Measurements from ENCODE around the gene C16orf96.

C16orf96 gene

GRCh38 chr16:4556580-4556979, 440 bp downstream of the C16orf96 start:
- TF ChIP-seq CTCF (IDR thresholded peaks at IDR 0.05; ENCODE audit: low read depth, low read length) (no peak), EZH2phosphoT487 (IDR thresholded peaks at IDR 0.05; ENCODE audit: low read depth) (no peak)
- Histone ChIP-seq H3K4me3 (ENCODE audit: low read length) (no peak overlapping the region), H3K4me2 (ENCODE audit: low read length) (no peak overlapping the region), H3K9me3 (ENCODE audit: insufficient read depth, low read length) (no peaks in the 10 kb centered on the region), H3K4me1 (ENCODE audit: low read length) (no peaks in the 10 kb centered on the region), H3K27ac (ENCODE audit: low read length) (no peak overlapping the region), H3K79me2 (ENCODE audit: low read length) (no peaks in the 10 kb centered on the region), H4K20me1 (ENCODE audit: insufficient read depth, low read length) (no peaks in the 10 kb centered on the region), H3K27me3 (ENCODE audit: low read depth, low read length) (0 out of 2 replicates have a peak, but pooled peaks cover 3% of the 10 kb centered on the region), H3K9ac (ENCODE audit: low read length) (no peak overlapping the region), H3K36me3 (replicated peaks; ENCODE audit: low read depth, low read length) (no peaks in the 10 kb centered on the region), H2AFZ (ENCODE audit: low read depth, low read length) (no peak overlapping the region)

GRCh38 chr16:4557973-4558372, 1.8 kb downstream of the C16orf96 start:
- Histone ChIP-seq H3K79me2 (ENCODE audit: low read length) (no peaks in the 10 kb centered on the region), H3K4me2 (ENCODE audit: low read length) (no peak overlapping the region), H3K36me3 (replicated peaks; ENCODE audit: low read depth, low read length) (no peaks in the 10 kb centered on the region), H3K9ac (ENCODE audit: low read length) (no peak overlapping the region), H2AFZ (ENCODE audit: low read depth, low read length) (no peak overlapping the region), H4K20me1 (ENCODE audit: insufficient read depth, low read length) (no peaks in the 10 kb centered on the region), H3K27ac (ENCODE audit: low read length) (no peak overlapping the region), H3K4me1 (ENCODE audit: low read length) (no peaks in the 10 kb centered on the region), H3K27me3 (ENCODE audit: low read depth, low read length) (0 out of 2 replicates have a peak, but pooled peaks cover 3% of the 10 kb centered on the region), H3K4me3 (ENCODE audit: low read length) (no peak overlapping the region), H3K9me3 (ENCODE audit: insufficient read depth, low read length) (no peaks in the 10 kb centered on the region)
- TF ChIP-seq EZH2phosphoT487 (IDR thresholded peaks at IDR 0.05; ENCODE audit: low read depth) (no peak), CTCF (IDR thresholded peaks at IDR 0.05; ENCODE audit: low read depth, low read length) (no peak)

GRCh38 chr16:4561596-4561995, 5.5 kb downstream of the C16orf96 start:
- H3K4me2 ChIP-seq (ENCODE audit: low read length) = no peak overlapping the region
- no peak for TF ChIP-seq CTCF (IDR thresholded peaks at IDR 0.05; ENCODE audit: low read depth, low read length)
- TF ChIP-seq EZH2phosphoT487 (IDR thresholded peaks at IDR 0.05; ENCODE audit: low read depth) = no peak
- H3K27ac ChIP-seq (ENCODE audit: low read length) = no peak overlapping the region
- H4K20me1 ChIP-seq (ENCODE audit: insufficient read depth, low read length) = no peaks in the 10 kb centered on the region
- no peaks in the 10 kb centered on the region for H3K79me2 ChIP-seq (ENCODE audit: low read length)
- H3K4me3 ChIP-seq (ENCODE audit: low read length) = no peak overlapping the region
- no peaks in the 10 kb centered on the region for H3K36me3 ChIP-seq (replicated peaks; ENCODE audit: low read depth, low read length)
- H3K27me3 ChIP-seq (ENCODE audit: low read depth, low read length) = no peaks in the 10 kb centered on the region
- H3K9me3 ChIP-seq (ENCODE audit: insufficient read depth, low read length) = no peaks in the 10 kb centered on the region
- H3K4me1 ChIP-seq (ENCODE audit: low read length) = no peaks in the 10 kb centered on the region
- H3K9ac ChIP-seq (ENCODE audit: low read length) = no peak overlapping the region
- H2AFZ ChIP-seq (ENCODE audit: low read depth, low read length) = no peak overlapping the region

- H3K27me3 ChIP-seq (ENCODE audit: low read depth, low read length) = no peaks in the 10 kb centered on the region
- H3K27ac ChIP-seq (ENCODE audit: low read length) = no peak overlapping the region
- no peaks in the 10 kb centered on the region for H4K20me1 ChIP-seq (ENCODE audit: insufficient read depth, low read length)
- no peaks in the 10 kb centered on the region for H3K36me3 ChIP-seq (replicated peaks; ENCODE audit: low read depth, low read length)
- H3K79me2 ChIP-seq (ENCODE audit: low read length) = no peaks in the 10 kb centered on the region
- no peaks in the 10 kb centered on the region for H3K9me3 ChIP-seq (ENCODE audit: insufficient read depth, low read length)
- TF ChIP-seq EZH2phosphoT487 (IDR thresholded peaks at IDR 0.05; ENCODE audit: low read depth) (no peak), CTCF (IDR thresholded peaks at IDR 0.05; ENCODE audit: low read depth, low read length) (no peak)
- H3K4me2 ChIP-seq (ENCODE audit: low read length) = no peak overlapping the region
- H3K4me1 ChIP-seq (ENCODE audit: low read length) = no peaks in the 10 kb centered on the region
- no peak overlapping the region for H3K4me3 ChIP-seq (ENCODE audit: low read length)
- no peak overlapping the region for H2AFZ ChIP-seq (ENCODE audit: low read depth, low read length)
- H3K9ac ChIP-seq (ENCODE audit: low read length) = no peak overlapping the region
Observed at GRCh38 chr16:4564661-4565267, 8.6 kb downstream of the C16orf96 start.
